Endodermal cell (in vitro differentiated cells): Measurements from ENCODE around the gene NAALADL2. TPM values are rescaled to one million over a fixed set of nuclear protein-coding genes. Genes with fewer than 3 reads are reported as not detected.
A peak's percentile ranks its signal among the peaks of the same experiment; 100 is the strongest.

Experiments
- DNase-seq: peaks from one replicate; pipeline ENCODE4 v3.0.0-alpha.2; 2017
- H3K27ac ChIP-seq: 2 replicates; pipeline ENCODE4 v1.5.1; 2013; ENCODE audit warnings: mild to moderate bottlenecking, low read depth, low read length, moderate library complexity
- H3K27me3 ChIP-seq: 2 replicates; pipeline ENCODE4 v1.6.1; 2013; ENCODE audit warnings: mild to moderate bottlenecking, low read length, moderate library complexity; ENCODE audit not compliant: insufficient read depth, control insufficient read depth, poor library complexity, severe bottlenecking
- H3K36me3 ChIP-seq: 2 replicates; pipeline ENCODE4 v1.7.0; 2013; ENCODE audit warnings: mild to moderate bottlenecking, low read length, moderate library complexity; ENCODE audit not compliant: control insufficient read depth, insufficient read depth
- H3K4me1 ChIP-seq: one replicate; pipeline ENCODE4 v1.7.0; 2013; ENCODE audit warnings: low read length; ENCODE audit not compliant: control insufficient read depth, insufficient read depth
- H3K4me3 ChIP-seq: 2 replicates; pipeline ENCODE4 v1.5.1; 2013; ENCODE audit warnings: mild to moderate bottlenecking, low read length, moderate library complexity
- H3K9ac ChIP-seq: 2 replicates; pipeline ENCODE4 v1.6.1; 2013; ENCODE audit warnings: mild to moderate bottlenecking, low read length, moderate library complexity; ENCODE audit not compliant: poor library complexity, severe bottlenecking; ENCODE audit errors: extremely low read depth
- H3K9me3 ChIP-seq: 2 replicates; pipeline ENCODE4 v1.6.1; 2013; ENCODE audit warnings: mild to moderate bottlenecking, low read length, moderate library complexity; ENCODE audit not compliant: control insufficient read depth
- H3K27ac Mint-ChIP-seq: 2 replicates; pipeline ENCODE4 v1.8.0; 2020; ENCODE audit warnings: mixed read lengths
- H3K27me3 Mint-ChIP-seq: 2 replicates; pipeline ENCODE4 v1.8.0; 2021; ENCODE audit warnings: mild to moderate bottlenecking, mixed read lengths; ENCODE audit not compliant: insufficient read depth
- H3K36me3 Mint-ChIP-seq: 2 replicates; pipeline ENCODE4 v1.8.0; 2020; ENCODE audit warnings: low read depth, mixed read lengths
- H3K4me1 Mint-ChIP-seq: 2 replicates; pipeline ENCODE4 v1.8.0; 2020; ENCODE audit warnings: mixed read lengths
- H3K4me3 Mint-ChIP-seq: 2 replicates; pipeline ENCODE4 v1.8.0; 2020; ENCODE audit warnings: mild to moderate bottlenecking, moderate library complexity, mixed read lengths
- H3K9me3 Mint-ChIP-seq: 2 replicates; pipeline ENCODE4 v1.8.0; 2020; ENCODE audit warnings: mild to moderate bottlenecking, mixed read lengths
- CTCF ChIP-seq: fragments of 200-600 bp; sonication (generic); conservative IDR thresholded peaks from 2 replicates; pipeline ENCODE4 v1.5.0; 2021; ENCODE audit warnings: antibody characterized with exemption, mild to moderate bottlenecking
- WGBS, 2 experiments: methylation state at CpG; one replicate each; pipeline versions ENCODE4 v1.1.5 to v1.1.7; 2013; ENCODE audit warnings: missing lambda C conversion rate in 2 of 2, mixed read lengths in 1 of 2; ENCODE audit not compliant: insufficient coverage in 1 of 2, insufficient read length in 1 of 2; 5-methylcytosine and 5-hydroxymethylcytosine counted together
- total RNA-seq, 2 donors: library from RNA; stranded (reverse); fragmentation: NEBNext Ultra II Directional in 1 of 2; extraction: Animal tissue kit (Norgen Biotek cat#: 25700) in 1 of 2; gene quantifications; 2 replicates in 1 of 2; 3 replicates in 1 of 2; pipeline ENCODE4 v1.2.1, GENCODE V29; 2021

The NAALADL2 gene
- total RNA-seq, 2 donors from 2014 or later: 1.6 to 1.8 TPM

GRCh38 chr3:174884776-174885568 lies 25.8 kb downstream of the NAALADL2 start:
- 89 to 94% methylated on average over 4 to 7 of the region's 7 CpGs for WGBS, 2 experiments
- no peak for TF ChIP-seq CTCF
- Histone ChIP-seq H3K27ac (no peak overlapping the region), H3K4me1 (no peaks in the 10 kb centered on the region), H3K27me3 (no peaks in the 10 kb centered on the region), H3K4me3 (no peak overlapping the region), H3K9me3 (no peaks in the 10 kb centered on the region), H3K36me3 (no peaks in the 10 kb centered on the region), H3K9ac (no peak overlapping the region)
- Mint-ChIP-seq H3K27ac (no peak overlapping the region), H3K4me3 (no peak overlapping the region), H3K27me3 (no peaks in the 10 kb centered on the region), H3K9me3 (no peaks in the 10 kb centered on the region), H3K36me3 (no peaks in the 10 kb centered on the region), H3K4me1 (peaks cover 2% of the 10 kb centered on the region)
- DNase-seq: no peak

- H3K36me3 ChIP-seq: no peaks in the 10 kb centered on the region
- peak; percentile 59 for TF ChIP-seq CTCF
- 86 to 91% methylated on average over 2 to 6 of the region's 6 CpGs for WGBS, 2 experiments
- no peak overlapping the region for H3K27ac ChIP-seq
- no peak overlapping the region for H3K4me3 ChIP-seq
- Mint-ChIP-seq H3K27ac (no peak overlapping the region), H3K27me3 (no peaks in the 10 kb centered on the region), H3K36me3 (no peaks in the 10 kb centered on the region), H3K4me3 (no peak overlapping the region), H3K4me1 (no peaks in the 10 kb centered on the region), H3K9me3 (no peaks in the 10 kb centered on the region)
- H3K9ac ChIP-seq: no peak overlapping the region
- H3K4me1 ChIP-seq: no peaks in the 10 kb centered on the region
- no peaks in the 10 kb centered on the region for H3K9me3 ChIP-seq
- DNase-seq: peak; percentile 64
- no peaks in the 10 kb centered on the region for H3K27me3 ChIP-seq
Observed at GRCh38 chr3:174891524-174892203, 32.5 kb downstream of the NAALADL2 start.

- H3K27me3 Mint-ChIP-seq: no peaks in the 10 kb centered on the region
- no peak for TF ChIP-seq CTCF
- H3K27ac ChIP-seq: no peak overlapping the region
Observed at GRCh38 chr3:174907027-174907426, 47.9 kb downstream of the NAALADL2 start.

More at GRCh38 chr3:174907027-174907426, 47.9 kb downstream of the NAALADL2 start:
- Mint-ChIP-seq H3K4me3 (no peak overlapping the region), H3K27ac (no peak overlapping the region), H3K4me1 (peaks cover 4% of the 10 kb centered on the region), H3K9me3 (no peaks in the 10 kb centered on the region), H3K36me3 (no peaks in the 10 kb centered on the region)
- Histone ChIP-seq H3K36me3 (no peaks in the 10 kb centered on the region), H3K27me3 (no peaks in the 10 kb centered on the region), H3K9ac (no peak overlapping the region), H3K4me3 (no peak overlapping the region), H3K4me1 (no peaks in the 10 kb centered on the region), H3K9me3 (no peaks in the 10 kb centered on the region)
- DNase-seq: no peak
